Esophagus muscularis mucosa (tissue), 4 donors: Measurements from ENCODE around the gene MLST8. TPM values are rescaled to one million over a fixed set of nuclear protein-coding genes. Genes with fewer than 3 reads are reported as not detected.

Experiments
- DNase-seq: peaks from one replicate; pipeline ENCODE4 v3.0.0-alpha.2; 2017; ENCODE audit errors: extremely low spot score
- H3K27ac ChIP-seq, 4 donors: fragments of 200-600 bp; sonication (generic); replicated peaks in 1 of 4; 1 replicate in 3 of 4; 2 replicates in 1 of 4; pipeline ENCODE4 v1.5.1; 2016 to 2019; ENCODE audit warnings: mild to moderate bottlenecking in 1 of 4
- H3K27me3 ChIP-seq, 4 donors: fragments of 200-600 bp; sonication (generic); one replicate each; pipeline versions ENCODE4 v1.5.1 to v1.6.0; 2016 to 2019
- H3K36me3 ChIP-seq, 4 donors: fragments of 200-600 bp; sonication (generic); one replicate each; pipeline ENCODE4 v1.5.1; 2016 to 2019
- H3K4me1 ChIP-seq, 4 donors: fragments of 200-600 bp; sonication (generic); one replicate each; pipeline ENCODE4 v1.5.1; 2016 to 2019
- H3K4me3 ChIP-seq, 4 donors: fragments of 200-600 bp; sonication (generic); 1 replicate in 2 of 4; 2 replicates in 2 of 4; pipeline ENCODE4 v1.5.1; 2016 to 2019; ENCODE audit warnings: mild to moderate bottlenecking in 4 of 4, moderate library complexity in 1 of 4
- H3K9me3 ChIP-seq, 4 donors: fragments of 200-600 bp; sonication (generic); 1 replicate in 3 of 4; 2 replicates in 1 of 4; pipeline ENCODE4 v1.5.1; 2016 to 2019
- EP300 ChIP-seq: sonication (generic); formaldehyde crosslinking; IDR thresholded peaks from one replicate; pipeline ENCODE4 v1.6.1; 2017; ENCODE audit warnings: antibody characterized with exemption
- POLR2A ChIP-seq: fragments of 450-650 bp; IDR thresholded peaks from one replicate; pipeline ENCODE4 v1.6.1; 2017; ENCODE audit warnings: antibody characterized with exemption, moderate library complexity, mild to moderate bottlenecking, low read depth
- POLR2AphosphoS5 ChIP-seq, 2 donors: sonication (generic); formaldehyde crosslinking; IDR thresholded peaks; one replicate each; pipeline ENCODE4 v1.6.1; 2017; ENCODE audit warnings: antibody characterized with exemption in 2 of 2
- WGBS: methylation state at CpG from one replicate; pipeline ENCODE4 v1.1.5; 2018; 5-methylcytosine and 5-hydroxymethylcytosine counted together
- intact Hi-C: fragments of 100-400 bp; cut with DNase I; formaldehyde crosslinking; loops from one replicate; pipeline ENCODE4 v1.15.1; 2023
- total RNA-seq, 4 donors: library from RNA; depleted of rRNA; stranded (reverse); fragments of >200 nt; gene quantifications; one replicate each; pipeline versions ENCODE4 v1.1.0 to v1.2.1, GENCODE V29; 2016
- TF ChIP-seq, protein P1 (sequence below), 3 experiments: fragments of 200-600 bp in 2 of 3; fragments of 450-650 bp in 1 of 3; sonication (generic) in 2 of 3; IDR thresholded peaks; one replicate each; pipeline ENCODE4 v1.5.1; 2017 to 2019; ENCODE audit warnings: antibody characterized with exemption in 3 of 3, mild to moderate bottlenecking in 2 of 3, moderate library complexity in 1 of 3

The MLST8 gene
- total RNA-seq, 4 donors from 2014 or later: 23.7 to 62.8 (median 36.3) TPM

DNA sequence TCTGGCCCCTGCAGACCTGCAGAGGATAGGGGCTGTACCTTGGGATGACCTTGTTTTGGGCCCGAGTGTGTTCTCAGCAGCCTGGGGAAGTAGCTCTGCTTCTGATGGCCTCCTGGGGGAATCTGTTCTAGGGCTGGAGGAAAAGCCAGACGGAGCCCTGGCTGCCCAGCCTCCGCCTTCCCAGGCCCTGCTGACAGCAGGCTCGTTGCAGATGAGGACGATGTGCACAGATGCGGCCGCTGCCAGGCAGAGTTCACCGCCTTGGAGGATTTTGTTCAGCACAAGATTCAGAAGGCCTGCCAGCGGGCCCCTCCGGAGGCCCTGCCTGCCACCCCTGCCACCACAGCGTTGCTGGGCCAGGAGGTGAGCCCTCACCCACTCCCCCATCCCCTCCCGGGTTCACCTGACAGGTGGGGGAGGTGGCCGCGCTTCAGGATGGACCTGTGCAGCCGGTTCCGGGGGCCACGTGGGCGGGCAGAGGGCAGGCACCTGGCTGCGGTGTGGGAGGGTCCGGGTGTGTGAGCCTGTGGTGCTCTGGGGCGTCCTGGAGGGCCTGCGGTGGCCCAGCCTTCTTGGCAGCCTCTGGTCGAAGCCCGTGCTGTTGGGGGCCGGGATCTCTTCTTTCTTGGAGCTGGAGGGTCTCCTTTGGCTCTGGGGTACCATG lies 23.0 kb downstream of the MLST8 start:
- H3K36me3 ChIP-seq: peaks cover 44 to 69% (median 67%) of the 10 kb centered on the region in 4 donors
- H3K4me1 ChIP-seq: peaks cover 25 to 37% (median 33%) of the 10 kb centered on the region in 4 donors
- H3K27ac ChIP-seq: no peak overlapping the region
- no peaks in the 10 kb centered on the region for H3K9me3 ChIP-seq
- WGBS: 89% methylated on average over 12 of the region's 25 CpGs
- H3K4me3 ChIP-seq: no peak overlapping the region
- intact Hi-C loops: no loop called here
- H3K27me3 ChIP-seq: peaks cover 0 to 16% (median 0%) of the 10 kb centered on the region in 4 donors
- DNase-seq: no peak
- TF ChIP-seq POLR2AphosphoS5 (IDR thresholded peaks at IDR 0.05): no peak
- no peak for TF ChIP-seq POLR2A
- TF ChIP-seq, protein P1, sequence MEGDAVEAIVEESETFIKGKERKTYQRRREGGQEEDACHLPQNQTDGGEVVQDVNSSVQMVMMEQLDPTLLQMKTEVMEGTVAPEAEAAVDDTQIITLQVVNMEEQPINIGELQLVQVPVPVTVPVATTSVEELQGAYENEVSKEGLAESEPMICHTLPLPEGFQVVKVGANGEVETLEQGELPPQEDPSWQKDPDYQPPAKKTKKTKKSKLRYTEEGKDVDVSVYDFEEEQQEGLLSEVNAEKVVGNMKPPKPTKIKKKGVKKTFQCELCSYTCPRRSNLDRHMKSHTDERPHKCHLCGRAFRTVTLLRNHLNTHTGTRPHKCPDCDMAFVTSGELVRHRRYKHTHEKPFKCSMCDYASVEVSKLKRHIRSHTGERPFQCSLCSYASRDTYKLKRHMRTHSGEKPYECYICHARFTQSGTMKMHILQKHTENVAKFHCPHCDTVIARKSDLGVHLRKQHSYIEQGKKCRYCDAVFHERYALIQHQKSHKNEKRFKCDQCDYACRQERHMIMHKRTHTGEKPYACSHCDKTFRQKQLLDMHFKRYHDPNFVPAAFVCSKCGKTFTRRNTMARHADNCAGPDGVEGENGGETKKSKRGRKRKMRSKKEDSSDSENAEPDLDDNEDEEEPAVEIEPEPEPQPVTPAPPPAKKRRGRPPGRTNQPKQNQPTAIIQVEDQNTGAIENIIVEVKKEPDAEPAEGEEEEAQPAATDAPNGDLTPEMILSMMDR (IDR thresholded peaks at IDR 0.05): no peak
- TF ChIP-seq EP300: no peak

DNA sequence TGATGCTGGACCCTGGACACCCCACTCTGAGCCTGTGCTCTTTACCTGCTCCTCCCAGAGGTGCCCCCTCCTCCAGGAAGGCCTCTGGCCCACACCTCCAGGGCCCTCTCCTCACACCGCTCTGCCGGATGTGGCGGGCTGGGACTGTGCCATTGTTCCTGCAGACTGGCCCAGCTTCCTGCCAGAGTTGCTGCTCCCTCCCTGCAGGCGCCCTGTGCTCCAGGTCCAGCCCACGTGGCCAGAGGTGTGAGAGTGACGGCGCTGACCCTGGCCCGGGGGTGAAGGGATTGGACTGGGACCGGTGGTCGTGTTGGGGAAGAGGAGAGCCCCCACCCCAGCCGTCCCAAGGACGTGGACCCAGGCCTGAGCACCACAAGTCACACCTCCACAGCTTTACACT lies 23.8 kb downstream of the MLST8 start:
- peaks cover 52 to 77% (median 75%) of the 10 kb centered on the region in 4 donors for H3K36me3 ChIP-seq

DNA sequence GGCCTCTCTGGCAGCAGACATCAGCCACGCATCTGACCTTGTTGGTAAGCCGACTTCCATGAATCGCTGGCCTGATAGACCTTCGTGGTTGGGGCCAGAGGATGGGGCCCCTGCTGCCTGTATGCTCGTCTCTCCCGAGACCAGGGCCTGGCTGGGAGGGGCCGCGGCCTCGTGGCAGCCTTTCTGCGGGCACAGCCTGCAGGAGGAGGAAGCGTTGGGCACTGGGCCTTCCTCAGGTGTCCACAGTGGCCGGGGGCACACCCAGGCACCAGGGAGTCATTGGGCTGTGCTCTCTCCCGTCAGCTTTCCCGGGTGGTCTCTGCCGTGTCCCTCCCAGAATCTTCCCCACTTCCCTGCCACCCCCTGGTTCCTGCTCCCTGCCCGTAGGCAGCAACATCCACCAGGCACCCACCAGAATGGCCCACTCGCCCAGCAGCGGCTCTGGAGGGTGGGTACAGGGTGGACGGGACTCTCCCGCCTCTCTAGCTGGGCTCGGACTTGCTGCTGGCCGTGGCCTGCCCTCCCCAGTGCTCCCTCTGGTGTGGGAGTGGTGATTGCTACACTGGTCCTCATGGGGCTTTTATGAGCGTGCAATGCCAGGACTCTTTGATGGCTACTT lies 24.5 kb downstream of the MLST8 start:
- WGBS: 84% methylated on average over 21 of the region's 23 CpGs
- DNase-seq: no peak
- H3K27me3 ChIP-seq: peaks cover 0 to 30% (median 3%) of the 10 kb centered on the region in 4 donors
- intact Hi-C loops: no loop called here
- peaks cover 58 to 83% (median 82%) of the 10 kb centered on the region in 4 donors for H3K36me3 ChIP-seq
- TF ChIP-seq POLR2A (no peak), POLR2AphosphoS5 (IDR thresholded peaks at IDR 0.05) (no peak), EP300 (no peak)
- TF ChIP-seq, protein P1 (IDR thresholded peaks at IDR 0.05): no peak
- peaks cover 19 to 27% (median 25%) of the 10 kb centered on the region in 4 donors for H3K4me1 ChIP-seq
- H3K27ac ChIP-seq: no peak overlapping the region
- H3K9me3 ChIP-seq: no peaks in the 10 kb centered on the region
- H3K4me3 ChIP-seq: no peak overlapping the region

More for the DNA sequence above, 23.8 kb downstream of the MLST8 start:
- Histone ChIP-seq H3K9me3 (no peaks in the 10 kb centered on the region), H3K4me3 (no peak overlapping the region), H3K4me1 (peaks cover 25 to 33% (median 32%) of the 10 kb centered on the region in 4 donors), H3K27ac (no peak overlapping the region), H3K27me3 (peaks cover 0 to 24% (median 1%) of the 10 kb centered on the region in 4 donors)
- WGBS: 90% methylated on average over 3 of the region's 12 CpGs
- intact Hi-C loops: no loop called here
- DNase-seq: no peak
- TF ChIP-seq POLR2A (no peak), EP300 (no peak), POLR2AphosphoS5 (IDR thresholded peaks at IDR 0.05) (no peak)
- TF ChIP-seq, protein P1 (IDR thresholded peaks at IDR 0.05): no peak

DNA sequence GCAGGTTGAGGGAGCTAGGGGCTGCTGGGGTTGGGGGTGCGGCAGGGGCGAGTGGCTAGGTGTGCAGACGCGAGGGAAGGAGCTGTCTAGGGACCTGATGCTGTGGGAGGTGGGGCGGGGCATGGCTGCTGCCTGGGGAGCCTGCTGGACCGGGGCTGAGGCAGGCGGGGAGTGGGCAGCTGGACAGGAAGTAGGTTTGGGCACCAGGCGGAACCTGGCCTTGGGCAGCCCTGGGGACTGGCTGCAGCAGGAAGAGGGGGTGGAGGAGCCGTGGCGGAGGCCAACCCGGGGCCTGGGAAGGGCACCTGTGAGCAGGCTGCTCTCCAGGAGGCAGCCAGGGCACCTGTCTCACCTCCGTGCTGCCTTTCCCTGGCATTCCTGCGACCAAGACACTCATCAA lies 25.1 kb downstream of the MLST8 start:
- peaks cover 0 to 37% (median 3%) of the 10 kb centered on the region in 4 donors for H3K27me3 ChIP-seq
- no peak for TF ChIP-seq POLR2AphosphoS5 (IDR thresholded peaks at IDR 0.05)
- no peak for TF ChIP-seq EP300
- TF ChIP-seq, protein P1 (IDR thresholded peaks at IDR 0.05): no peak
- no peak for TF ChIP-seq POLR2A
- H3K27ac ChIP-seq: no peak overlapping the region
- intact Hi-C loops: no loop called here
- no peak for DNase-seq
- WGBS: 92% methylated on average over 9 of the region's 13 CpGs
- peaks cover 13 to 20% (median 19%) of the 10 kb centered on the region in 4 donors for H3K4me1 ChIP-seq
- H3K4me3 ChIP-seq: no peak overlapping the region
- H3K36me3 ChIP-seq: peaks cover 64 to 90% (median 88%) of the 10 kb centered on the region in 4 donors
- no peaks in the 10 kb centered on the region for H3K9me3 ChIP-seq
